HG03469 (cell line): ENCODE results near the gene HNRNPUL1.
"Not testable (repeated sequence)": the region's sequence is repeated elsewhere in the genome, so short reads cannot be mapped to it uniquely, and the experiment has no call there.

ENCODE experiments used
- ATAC-seq: cut with Tn5 transposase; IDR thresholded peaks from one replicate; pipeline ENCODE4 v1.9.1; 2021; ENCODE audit warnings: mild to moderate bottlenecking, moderate library complexity, moderate number of reproducible peaks; ENCODE audit not compliant: unreplicated experiment

The HNRNPUL1 gene

DNA sequence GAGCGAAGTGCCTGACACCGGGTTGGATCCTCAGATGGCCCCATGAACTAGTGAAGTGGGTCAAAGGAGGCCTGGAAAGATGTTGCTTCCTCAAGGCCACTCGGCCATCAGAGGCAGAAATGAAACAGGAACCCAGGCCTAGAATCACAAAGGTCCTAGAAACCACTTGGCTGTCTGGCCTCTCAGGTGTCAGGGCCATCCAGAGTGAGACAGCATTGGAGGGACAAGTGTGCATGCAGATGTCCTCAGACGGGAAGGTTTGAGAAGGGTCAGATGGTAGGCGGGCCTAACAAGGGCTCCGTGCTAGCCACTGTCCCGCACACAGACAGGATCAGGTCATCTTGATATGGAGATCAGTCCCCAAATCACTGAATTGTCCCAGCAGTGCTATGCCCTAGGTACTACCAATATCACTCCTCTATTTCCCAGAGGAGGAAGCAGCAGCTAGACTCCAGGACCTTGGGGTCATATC is 60.1 kb downstream of the HNRNPUL1 start:
- no peak for ATAC-seq

DNA sequence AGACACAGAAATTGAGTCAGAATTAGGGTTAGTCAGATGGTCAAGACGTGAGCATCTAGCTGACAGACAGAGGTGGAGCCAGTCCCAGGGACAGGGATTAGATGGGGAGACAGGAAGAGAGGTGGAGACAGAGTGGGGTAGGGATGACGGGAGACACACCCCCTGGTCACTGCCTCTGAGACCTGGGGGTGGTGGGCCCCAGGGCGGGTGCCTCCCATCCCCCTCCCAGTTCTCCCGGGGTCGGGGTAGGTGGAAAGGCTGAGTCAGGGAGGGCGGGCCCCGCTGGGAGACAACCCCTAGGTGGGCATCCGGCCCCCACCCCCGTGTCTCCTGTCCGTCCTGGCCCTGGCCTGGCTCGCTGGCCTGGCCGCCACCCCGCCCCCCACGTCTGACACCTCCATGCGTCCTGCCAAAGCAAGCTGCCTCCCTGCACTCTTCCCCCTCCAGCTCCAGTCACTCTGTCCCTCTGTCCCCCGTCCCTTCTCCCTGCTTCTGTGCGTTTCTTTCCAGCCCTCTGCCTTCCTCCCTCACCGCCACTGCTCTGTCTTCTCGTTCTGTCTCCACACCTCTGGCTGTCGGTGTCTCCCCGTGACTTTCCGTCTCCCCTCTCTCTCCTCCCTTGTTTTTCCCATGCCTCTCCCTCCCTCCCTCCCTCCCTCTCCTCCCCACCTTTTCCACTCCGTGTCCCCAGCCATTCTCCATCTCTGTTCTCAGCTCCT is 60.9 kb downstream of the HNRNPUL1 start:
- ATAC-seq, result no peak

DNA sequence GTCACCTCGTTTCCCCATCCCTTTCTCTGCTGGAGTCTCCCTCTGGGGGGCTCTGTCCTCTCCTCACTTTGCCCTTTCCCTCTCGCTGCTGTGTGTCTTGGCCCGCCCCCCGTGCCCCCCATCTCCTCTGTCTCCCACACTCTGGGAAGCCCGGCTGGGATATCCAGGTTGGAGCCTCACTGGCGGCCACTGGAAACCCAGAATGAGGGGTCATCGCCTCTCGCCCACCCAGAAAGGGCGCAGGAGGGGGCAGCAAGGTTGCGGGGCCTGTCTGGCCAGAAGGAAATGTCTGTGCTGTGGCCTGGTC is 61.4 kb downstream of the HNRNPUL1 start:
- no peak for ATAC-seq

DNA sequence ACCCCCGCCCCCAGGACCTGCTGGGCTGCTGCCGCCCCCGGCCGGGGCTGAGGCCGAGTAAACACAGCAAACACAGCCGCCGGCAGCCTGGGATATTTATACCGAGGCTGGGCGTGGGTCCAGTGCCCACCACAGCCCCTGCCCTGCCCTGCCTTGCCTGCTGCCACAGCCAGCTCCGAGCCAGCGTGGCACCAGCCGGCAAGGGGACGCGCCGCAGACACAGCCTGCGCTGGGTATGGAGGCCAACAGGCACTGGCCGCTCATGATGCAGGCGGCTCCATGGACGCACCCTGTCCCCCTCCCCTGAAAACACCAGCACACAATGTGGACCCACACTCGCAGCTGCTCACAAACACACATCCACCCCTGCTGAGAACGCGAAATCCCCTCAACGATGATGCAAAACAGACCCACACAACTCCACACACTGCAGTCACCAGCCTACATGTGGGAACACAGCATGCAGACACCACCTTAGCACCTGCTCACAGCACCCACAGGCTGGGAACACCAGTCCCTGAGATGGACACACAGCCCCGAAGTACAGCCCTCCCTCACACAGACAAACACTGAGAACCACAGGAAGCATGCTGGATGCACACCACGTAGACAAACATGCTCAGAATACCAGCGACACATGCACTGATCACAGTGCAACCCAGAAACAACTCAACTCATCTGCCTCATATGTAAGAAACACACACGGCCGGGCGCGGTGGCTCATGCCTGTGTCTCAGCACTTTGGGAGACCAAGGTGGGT is 62.0 kb downstream of the HNRNPUL1 start:
- no peak for ATAC-seq

DNA sequence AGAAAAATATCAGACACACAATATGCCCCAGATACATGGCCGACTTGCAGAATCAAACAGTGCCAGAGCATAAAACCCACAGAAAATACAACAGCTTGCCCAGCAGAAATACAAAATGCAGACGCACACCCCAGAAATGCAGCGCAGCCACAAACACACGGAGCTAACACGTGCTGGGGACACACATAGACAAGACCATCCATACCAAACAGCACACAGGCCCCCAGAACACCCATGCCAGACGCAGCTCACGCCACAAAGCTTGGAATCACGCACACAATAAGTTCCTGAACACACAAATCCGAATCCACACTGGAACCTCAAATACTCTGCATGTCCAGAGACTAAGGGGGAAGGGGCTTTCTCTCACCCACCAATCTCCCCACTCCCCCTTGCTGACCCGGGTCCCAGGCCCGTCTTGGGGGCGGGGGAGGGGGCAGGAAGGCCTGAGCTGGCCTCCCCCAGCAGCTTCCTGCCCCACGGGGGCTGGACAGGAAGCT is 63.0 kb downstream of the HNRNPUL1 start:
- ATAC-seq, result no peak

DNA sequence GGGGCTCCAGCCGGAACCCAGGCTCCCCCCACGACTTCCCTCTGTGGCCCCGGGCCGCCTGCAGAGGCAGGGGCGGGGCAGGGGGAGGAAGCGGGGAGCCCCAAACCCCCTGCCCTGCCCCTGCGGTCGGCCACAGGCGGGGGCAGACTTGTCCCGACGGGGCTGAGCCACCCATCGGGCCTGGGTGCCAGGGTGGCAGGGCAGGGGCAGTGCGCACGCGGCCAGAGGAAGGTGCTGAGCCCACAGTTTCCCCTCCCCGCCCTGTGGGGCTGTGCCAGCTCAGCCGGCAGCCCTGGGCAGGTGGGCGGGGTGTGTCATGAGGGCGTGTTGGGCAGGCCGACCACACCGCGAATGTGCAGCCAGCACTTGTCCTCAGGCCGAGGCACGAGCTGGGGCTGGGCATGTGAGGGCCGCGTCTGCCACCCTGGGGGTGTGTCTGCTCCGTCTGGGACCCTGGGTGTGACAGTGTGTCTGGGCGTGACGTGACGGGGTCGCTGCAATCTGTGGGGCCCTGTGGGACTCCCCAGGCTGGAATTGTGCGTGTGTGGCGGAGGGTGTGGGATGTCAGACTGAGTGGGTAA is 63.5 kb downstream of the HNRNPUL1 start:
- no peak for ATAC-seq

DNA sequence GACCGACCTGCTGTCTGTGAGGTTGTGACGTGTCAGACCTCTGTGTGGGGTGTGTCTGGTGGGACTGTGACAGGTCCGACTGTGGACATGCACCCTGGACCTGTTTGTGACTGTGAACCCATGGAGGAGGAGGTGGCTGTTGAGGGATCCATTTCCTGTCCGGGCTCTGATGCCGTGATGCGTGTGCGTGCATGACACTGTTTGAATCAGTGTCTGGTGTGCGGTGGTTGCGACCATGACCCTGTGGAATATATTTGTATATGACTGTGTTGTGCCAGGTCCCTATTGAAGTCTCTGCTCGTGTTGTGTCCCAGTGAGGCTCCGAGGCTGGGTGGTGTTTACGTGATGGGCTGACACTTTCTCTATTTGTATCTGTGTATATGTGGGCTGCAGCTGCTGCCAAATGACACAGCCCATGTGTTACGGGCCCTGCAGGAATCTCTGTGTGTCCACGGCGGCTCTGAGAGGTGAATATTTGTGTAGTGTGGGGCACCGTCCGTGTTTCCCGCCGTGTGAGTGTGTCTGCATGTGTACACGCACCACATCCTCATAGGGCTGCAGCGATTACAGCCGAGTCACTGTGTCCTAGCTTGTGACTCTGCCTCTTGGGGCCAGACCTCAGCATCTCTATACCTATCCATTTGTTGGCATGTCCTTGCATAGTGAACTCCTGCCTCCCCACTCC is 64.1 kb downstream of the HNRNPUL1 start:
- ATAC-seq, result no peak

DNA sequence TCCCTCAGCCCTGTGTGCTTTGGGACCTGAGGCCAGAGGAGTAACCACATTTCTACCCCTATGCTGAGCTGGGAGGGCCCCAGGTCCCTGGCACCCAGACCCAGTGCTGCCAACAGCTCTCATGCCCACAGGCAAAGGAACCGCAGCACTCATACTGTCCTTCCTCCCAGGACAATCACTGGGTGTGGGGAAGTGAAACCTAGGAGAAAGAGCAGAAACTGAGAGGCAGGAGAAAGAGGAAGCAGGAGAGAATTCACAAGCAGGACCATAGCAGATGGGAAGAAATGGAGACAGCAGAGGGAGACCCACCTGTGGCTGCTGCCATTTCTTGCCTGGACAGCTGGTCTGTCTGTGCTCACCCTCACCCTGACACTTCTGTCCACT is 64.7 kb downstream of the HNRNPUL1 start:
- ATAC-seq, result no peak

DNA sequence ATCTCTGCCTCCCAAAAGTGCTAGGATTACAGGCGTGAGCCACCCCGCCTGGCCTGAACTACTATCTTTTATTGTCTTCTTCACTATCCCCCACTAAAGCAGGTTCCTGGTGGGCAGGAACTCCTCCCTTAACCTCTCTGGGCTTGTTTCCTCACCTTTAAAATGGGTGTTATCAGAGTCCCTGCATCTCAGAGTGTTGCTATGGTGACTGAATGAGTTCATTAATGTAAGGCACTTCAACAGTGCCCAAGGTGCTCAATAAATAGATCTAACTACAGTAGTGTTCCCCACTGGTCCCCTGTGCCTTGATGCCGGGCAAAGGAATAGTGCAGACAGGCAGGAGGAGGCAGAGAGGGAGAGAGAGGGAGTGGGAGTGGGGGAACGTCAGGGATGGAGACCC is 66.3 kb downstream of the HNRNPUL1 start:
- ATAC-seq, result no peak

DNA sequence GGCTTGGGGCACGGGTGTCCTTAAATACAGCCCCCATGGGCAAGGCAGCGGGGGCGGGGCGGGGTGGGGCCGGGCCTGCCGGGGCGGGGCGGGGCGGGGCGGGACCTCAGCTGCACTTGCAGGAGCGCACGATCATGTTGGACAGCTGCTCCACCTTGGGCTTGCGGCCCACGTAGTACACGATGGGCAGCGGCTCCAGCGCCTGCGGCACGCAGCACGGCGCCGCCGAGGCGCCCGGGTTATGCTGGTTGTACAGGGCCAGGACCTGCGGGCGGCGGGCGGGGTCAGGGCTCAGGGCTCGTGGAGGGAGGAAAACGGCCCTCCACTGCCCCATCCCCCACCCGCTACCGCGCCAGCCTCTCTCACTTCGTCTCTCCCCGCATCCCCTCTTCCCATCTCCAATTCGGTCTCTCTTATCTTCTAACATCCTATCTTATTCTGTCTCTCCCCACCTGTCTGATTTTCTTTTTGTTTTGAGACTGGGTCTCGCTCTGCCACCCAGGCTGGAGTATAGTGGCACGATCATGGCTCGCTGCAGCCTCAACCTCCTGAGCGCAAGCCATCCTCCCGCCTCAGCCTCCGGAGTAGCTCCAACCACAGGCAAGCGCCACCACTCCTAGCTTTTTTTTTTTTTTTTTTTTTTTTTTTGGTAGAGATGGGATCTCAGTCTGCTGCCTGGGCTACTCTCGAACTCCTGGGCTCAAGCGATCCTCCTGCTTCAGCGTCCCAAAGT is 66.9 kb downstream of the HNRNPUL1 start:
- ATAC-seq, result no peak

DNA sequence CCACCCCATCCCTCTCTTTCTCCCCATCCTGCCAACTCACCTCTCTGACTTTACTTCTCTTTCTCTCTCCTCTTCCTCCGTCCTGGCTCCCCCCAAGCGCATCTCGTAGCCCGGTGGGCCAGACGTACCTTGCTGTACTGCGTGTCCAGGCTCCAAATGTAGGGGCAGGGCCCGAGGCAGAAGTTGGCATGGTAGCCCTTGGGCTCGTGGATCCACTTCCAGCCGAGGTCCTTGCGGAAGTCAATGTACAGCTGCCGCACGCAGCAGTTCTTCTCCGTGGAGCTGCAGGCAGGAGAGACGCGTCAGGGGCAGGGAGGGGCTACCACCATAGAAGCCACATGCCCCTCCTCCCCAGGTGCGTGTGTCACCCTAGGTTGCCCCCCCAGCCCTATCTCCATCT is 67.8 kb downstream of the HNRNPUL1 start:
- ATAC-seq, result no peak

DNA sequence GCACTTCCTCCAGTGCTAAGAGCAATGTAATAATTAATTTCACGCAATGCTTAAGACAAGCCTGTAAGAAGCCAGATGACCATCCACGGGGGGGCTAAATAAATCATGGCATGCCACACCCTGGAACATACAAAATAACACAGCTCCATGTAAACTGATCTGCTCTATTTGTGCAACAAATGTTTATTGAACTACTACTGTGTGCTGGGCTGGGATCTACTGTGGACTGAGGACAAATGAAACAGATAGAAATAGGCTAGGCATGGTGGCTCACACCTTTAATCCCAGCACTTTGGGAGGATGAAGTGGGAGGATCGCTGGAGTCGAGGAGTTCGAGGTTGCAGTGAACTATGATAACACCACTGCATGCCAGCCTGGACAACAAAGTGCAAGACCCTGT is 68.3 kb downstream of the HNRNPUL1 start:
- ATAC-seq, result no peak

DNA sequence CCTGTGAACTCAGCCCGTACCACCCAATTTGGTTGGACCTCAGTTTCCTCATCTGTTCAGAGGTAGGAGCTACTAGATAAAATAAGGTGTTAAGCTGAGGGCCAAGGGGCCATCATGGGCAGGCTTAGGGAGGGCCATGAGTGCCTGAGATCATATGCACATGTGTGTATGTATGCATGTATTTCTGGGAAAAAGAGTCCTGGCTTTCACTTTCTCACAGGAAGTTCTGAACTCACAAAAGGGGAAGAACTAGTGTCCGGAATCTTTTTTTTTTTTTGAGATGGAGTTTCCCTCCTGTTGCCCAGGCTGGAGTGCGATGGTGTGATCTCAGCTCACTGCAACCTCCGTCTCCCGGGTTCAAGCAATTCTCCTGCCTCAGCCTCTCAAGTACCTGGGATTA is 70.6 kb downstream of the HNRNPUL1 start:
- ATAC-seq, result no peak

DNA sequence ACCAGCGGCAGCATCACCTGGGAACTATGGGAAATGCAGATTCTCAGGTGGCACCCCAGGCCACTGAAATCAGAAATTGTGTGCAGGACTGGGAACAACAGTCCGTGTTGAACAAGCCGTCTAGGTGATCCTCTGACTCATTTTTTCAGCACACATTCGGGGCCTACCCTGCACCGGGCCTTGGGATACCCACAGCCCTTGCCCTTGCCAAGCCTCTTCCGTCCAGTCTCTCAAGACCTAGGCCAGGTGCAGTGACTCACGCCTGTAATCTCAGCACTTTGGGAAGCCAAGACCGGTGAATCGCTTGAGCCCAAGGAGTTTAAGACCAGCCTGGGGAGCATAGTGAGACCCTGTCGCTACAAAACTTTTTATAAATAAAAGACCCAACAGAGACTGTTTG is 71.3 kb downstream of the HNRNPUL1 start:
- no peak for ATAC-seq

DNA sequence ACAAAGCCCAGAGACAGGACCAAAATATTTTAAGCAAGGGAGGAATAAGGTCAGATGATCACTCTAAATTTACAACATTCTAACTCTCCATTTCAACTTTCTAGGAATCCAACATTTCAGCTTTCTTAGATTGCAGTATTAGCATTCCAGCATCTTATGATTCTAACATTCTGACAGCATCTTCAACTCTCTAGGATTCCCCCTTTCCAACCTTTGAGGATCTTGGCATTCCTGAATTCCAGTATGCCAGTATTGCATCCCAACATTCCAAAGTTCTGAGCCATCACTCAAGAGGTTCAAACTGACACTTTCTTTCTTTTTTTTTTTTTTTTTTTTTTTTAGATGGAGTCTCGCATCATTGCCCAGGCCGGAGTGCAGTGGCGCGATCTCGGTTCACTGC is 75.8 kb downstream of the HNRNPUL1 start:
- ATAC-seq, result no peak

DNA sequence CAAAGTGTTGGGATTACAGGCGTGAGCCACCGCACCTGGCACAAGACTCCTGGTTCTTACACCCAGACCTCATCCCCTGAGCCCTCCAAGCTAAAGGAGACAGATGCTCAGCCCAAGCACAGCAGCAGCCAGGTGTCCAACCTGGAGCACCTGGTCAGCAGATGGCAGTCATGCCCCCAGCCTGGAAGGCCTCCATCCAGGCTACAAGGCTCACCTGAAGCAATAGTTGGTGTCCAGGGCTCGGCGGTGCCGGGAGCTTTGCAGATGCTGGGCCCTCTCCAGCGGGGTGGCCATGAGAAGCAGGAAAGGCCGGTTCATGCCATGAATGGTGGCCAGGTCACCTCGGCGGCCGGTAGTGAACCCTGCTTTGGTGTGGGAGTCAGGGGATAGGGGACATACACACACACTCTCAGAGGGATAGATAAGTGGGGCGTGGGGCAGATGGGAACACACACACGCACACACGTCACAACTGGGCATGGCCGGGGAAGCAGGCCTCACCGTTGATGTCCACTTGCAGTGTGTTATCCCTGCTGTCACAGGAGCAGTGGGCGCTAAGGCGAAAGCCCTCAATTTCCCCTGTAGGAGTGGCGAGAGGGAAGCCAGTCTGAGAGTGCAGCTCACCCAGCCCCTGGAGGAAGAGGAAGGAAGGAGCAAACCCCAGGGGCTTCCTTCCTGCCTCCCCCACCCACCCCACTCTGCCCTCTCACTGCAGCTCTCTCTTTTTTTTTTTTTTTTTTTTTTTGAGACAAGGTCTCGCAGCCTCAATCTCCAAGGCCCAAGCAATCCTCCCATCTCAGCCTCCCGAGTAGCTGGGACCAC is 77.7 kb downstream of the HNRNPUL1 start:
- ATAC-seq, result no peak

DNA sequence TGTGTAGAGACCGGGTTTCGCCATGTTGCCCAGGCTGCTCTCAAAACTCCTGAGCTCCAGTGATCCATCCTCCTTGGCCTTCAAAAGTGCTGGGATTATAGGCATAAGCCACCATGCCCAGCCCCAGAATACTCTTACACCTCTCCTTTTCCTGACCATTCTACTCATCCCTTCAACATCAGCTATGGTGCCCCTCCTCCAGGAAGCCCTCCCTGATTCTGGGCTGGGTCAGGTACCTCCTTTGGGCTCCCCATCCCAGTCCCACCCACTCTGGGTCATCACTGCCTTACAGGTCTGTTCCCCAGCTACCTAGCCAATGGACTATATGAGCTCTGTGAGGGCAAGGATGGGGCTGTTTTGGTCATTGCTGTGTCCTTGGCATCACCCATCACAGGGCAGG is 80.0 kb downstream of the HNRNPUL1 start:
- ATAC-seq, result no peak

DNA sequence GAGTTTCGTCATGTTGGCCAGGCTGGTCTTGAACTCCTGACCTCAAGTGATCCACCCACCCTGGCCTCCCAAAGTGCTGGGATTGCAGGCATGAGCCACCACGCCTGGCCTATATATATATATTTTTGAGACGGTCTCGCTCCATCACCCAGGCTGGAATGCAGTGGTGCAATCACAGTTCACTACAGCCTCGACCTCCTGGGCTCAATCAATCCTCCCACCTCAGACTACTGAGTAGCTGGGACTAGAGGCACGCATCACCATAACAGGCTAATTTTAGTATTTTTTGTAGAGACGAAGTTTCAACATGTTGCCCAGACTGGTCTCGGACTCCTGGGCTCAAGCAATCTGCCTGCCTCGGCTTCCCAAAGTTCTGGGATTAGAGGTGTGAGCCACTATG is 82.7 kb downstream of the HNRNPUL1 start:
- ATAC-seq, result not testable (repeated sequence)

DNA sequence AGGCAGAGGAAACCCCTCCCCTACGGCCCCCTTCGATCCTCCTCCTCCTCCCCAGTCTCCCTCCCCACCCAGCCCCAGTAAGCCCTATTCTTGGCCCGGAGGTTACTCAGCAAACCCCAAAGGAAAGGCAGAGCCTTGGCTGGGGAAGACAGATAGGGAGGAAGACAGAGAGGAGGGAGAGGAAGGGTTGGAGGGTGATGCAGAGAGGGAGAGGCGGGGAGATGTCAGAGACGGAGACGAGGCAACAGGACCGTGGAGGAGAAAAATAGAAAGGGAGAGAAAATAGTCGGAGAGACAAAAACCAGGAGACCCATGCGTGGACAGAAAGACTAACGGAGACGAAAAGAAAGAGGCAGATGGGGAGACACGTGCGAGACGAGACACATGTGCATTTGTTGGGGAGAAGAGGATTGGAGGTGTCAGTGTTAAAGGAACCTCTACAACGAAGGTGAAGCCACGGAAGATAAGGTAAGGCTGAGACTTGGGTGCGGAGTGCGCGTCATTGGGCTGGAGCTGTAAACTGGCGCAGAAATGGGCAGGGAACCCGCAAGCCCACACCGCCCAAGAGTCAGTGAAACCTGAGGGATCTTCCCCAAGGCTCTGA is 86.7 kb downstream of the HNRNPUL1 start:
- no peak for ATAC-seq
